DMS153 treated with DMSO at 0.1 percent for 48 hours (cell line): ENCODE measurements around the gene SLAMF9.
A peak's percentile ranks its signal among the peaks of the same experiment; 100 is the strongest.

ENCODE experiments used
- DNase-seq: peaks from one replicate; lab custom pipeline; 2025; ENCODE audit not compliant: unreplicated experiment; lab: John Stamatoyannopoulos, UW

Gene SLAMF9

GRCh38 chr1:159946242-159947187 lies 7.5 kb downstream of the SLAMF9 start:
- DNase-seq: no peak

DNA sequence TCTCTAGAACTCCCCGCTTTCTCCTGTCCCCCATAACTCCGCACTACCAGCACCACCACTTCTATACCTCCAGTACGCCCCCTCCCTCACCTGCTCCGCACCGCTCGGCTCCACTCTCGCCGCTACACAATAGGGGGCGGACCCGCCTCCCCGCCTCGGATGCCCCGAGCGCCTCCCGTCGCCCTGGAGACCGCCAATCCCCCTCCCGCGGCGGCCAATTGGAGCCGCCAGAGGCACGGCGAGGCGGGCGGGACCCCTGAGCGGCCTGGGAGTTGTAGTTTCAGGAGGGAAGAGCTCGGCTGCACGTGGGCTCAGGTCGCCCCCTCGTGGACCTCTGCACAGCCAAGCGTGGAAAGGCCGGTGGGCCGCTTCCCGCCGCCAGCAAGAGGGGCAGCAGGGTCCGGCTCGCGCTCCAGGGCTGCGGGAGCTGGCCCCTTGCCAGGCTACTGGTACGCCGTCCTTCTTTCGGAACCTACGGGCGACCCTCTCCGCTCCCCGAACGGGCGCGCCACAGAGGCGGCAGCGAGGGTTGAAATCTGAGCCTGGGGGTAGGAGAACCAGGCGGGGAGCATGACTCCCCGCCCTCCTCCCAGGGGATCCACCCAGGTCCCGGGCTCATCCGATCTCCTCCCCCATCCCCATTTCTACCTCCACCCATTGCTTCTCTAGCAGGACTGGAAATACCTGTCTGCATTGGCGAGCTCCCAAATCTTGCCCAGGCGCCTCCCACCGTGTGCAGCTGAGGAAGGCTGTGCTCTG lies 8.4 kb downstream of the SLAMF9 start, which contains the start of gene IGSF9:
TSS of gene IGSF9 (minus strand) at position 131 of the 759 bp plus-strand sequence. CDS start 2,159 bp downstream, outside the sequence.
- peak; percentile 96 for DNase-seq

DNA sequence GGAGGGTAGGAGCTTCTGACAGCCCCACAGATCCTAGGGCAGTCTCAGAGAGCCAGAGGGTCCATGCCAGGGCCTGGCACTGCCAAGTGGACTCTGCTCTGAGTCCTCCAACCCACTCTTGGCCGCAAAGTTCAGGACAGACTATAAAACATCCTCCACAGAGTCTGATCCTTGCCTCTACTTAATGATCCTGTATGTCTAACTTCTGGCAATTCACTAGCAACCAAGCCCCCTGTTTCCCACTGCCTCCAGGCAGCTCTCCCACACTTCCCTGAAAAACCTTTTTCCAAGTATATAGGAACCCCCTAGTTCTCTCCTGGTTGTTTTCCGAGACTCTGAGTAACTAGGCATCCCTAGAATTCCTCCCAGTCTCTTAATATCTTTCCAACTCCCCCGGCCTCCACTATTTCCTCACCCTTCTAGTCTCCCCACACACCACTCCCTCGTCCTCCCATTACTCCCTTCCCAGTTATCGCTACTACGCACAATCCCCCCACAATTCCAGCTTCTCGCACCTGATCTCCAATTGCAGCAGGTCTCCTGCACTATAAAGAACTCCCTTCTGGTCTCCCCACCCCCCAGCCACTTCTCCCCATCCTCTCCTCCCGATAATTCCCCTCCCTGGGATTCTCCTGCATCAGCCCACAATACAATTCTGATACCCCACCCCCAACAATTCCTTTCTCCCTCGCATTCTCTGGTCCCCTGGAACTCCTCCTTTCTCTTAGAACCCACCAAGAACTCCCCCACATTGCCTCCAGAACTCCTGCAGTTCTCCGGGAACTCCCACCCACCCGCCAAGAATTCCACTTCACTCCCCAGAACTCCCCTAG lies 9.2 kb downstream of the SLAMF9 start:
- no peak for DNase-seq

DNA sequence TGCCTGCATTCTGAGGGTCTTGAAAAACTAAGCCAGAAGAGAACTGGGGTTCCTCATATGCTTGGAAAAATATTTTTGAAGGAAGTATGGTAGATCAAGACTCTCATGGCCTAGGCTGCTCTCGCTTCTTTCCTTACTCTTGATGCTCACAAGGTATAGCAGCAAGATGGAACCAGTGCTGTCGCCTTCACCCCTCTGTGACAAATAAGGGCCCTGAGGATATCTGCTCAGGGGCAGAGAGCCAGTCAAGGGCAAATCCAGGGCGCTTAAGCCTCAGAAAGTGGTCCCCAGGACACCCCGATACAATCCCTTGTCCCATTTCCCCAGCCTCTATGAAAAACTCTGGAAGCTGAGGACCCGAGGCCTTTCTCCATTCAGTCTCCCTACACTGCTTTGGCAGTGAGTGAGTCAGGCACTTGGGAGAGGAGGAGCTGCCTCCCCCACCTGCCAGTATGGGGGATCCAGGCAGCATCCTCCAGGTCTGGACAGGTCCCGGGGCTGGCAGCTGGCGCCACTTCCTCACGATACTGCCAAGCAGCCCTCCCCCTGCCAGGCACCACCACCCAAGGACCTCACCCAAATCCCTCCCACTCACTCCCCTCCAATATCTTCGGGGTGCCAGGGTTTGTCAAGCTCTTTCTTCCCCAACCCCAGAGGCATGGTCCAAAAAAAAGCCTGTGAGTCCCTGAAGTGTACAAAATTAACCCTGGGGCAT lies 10.0 kb downstream of the SLAMF9 start:
- DNase-seq: peak; percentile 8

- no peak for DNase-seq
Observed at GRCh38 chr1:159943278-159943640, 10.8 kb downstream of the SLAMF9 start.

- no peak for DNase-seq
Observed at GRCh38 chr1:159942632-159943277, 11.3 kb downstream of the SLAMF9 start.

- DNase-seq: no peak
Observed at GRCh38 chr1:159941591-159942560, 12.2 kb downstream of the SLAMF9 start.

DNA sequence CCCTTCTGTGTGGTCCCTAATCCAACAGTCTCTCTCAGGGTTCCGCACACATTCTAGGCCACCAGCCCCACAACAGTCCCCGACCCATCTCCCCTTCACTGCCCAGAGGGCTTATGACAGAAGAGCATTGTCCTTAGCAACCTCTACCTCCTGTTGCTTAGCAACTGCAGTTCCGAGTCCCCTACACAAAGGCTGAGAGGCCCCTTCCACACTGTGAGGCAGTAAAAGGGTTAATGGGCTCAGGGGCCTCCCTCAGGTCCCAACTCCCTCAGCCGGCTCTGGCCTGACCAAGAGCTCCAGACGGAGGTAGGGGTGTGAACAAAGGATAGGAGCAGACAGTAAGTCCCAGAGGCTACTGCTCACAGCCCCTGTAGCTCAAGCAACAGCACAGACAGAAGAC lies 12.9 kb downstream of the SLAMF9 start:
- no peak for DNase-seq

GRCh38 chr1:159940006-159940620 lies 13.9 kb downstream of the SLAMF9 start:
- no peak for DNase-seq

GRCh38 chr1:159939678-159940002 lies 14.4 kb downstream of the SLAMF9 start:
- no peak for DNase-seq

GRCh38 chr1:159938905-159939677 lies 14.9 kb downstream of the SLAMF9 start:
- no peak for DNase-seq

DNA sequence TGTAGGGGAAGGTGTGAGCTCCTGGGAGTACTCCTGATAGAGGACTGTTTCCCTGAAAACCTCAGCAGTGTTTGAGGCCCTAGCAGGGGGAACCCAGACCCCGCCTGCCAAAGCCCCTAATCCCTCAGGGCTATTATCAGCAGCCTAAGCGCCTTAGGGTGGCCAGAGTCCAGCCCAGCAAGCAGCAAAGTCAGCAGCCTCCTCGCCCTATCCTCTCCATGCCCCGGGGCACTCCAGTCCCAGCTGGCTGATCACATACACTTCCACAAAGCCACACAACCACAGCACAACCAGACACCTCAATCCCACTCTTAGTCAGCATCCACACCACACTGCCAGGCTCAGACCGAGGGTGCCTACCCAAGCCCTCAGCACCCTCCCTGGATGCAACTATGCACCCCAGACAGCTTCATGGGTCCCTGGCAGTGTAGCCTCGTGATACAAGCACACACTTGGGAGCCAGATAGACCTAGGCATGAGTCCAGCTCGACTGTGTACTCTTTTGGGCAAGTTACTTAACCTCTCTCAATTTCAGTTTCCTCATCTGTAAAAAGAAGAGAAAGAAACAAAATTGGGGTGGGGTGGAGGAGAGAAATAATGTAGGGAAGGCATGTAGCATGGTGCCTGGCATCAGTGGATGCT lies 15.7 kb downstream of the SLAMF9 start:
- DNase-seq: no peak

DNA sequence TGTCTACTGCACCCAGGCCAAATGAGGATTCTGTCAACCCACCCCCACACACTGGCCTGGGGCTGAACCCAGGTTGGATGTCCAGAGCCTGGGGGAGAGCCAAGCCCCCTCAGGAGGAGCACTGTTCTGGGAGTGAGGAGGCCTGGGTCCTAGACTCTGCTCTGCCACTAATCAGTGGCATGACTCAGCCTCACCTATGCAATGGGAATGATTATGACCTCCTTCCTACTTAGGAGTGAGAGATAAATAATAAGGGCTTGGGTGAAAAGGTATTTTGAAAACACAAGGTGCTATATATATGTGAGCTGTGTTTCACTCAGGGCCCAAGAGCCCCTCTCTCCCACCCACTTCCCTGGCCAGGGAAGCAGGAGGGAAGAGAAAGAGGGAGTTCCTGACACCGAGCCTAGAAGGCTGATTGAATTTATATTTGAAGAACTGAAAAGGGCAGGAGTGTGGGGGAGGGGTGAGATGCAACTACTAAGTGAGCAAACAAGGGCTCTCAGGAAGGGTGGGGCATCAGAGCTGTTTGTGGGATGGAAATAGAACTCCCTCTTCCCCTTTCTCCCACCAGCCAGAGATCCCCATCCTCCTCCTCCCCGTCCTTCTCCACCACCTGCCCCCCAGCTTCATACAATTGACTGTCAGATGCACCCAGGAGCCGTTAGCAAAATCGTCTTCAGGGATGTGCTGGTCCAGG lies 16.8 kb downstream of the SLAMF9 start:
- DNase-seq: peak; percentile 33

GRCh38 chr1:159936273-159936904 lies 17.6 kb downstream of the SLAMF9 start:
- peak; percentile 7 for DNase-seq

- DNase-seq: no peak
Observed at GRCh38 chr1:159935719-159936272, 18.2 kb downstream of the SLAMF9 start.

DNA sequence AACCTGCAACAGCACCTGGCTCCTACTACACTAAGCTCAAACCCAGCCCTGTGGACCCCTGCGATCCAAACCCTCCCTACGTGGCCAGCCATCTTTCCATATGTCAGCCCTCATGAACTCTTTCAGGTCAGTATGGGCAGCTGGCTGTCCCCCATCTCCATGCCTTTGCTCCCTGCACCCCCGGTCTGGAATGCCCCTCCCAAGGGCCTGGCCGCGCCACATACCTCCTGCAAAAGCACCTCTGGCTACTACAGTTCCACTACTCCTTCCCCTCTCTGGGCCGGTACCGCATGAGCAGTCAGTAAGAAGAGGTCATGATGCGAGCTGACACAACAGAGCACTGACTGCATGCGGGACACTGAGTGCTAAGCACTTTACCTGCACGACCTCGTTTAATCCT lies 18.7 kb downstream of the SLAMF9 start:
- DNase-seq: no peak
